MM.1S (cell line): ENCODE data around the gene CATSPERD.

Source experiments
- EZH2 ChIP-seq: fragments of 300-600 bp; sonication (generic); optimal IDR thresholded peaks from 2 replicates; pipeline ENCODE3; 2017; ENCODE audit warnings: low read depth, mild to moderate bottlenecking, antibody characterized with exemption, low read length, mixed read lengths
- TF ChIP-seq, protein P1 (sequence below): fragments of 300-600 bp; sonication (generic); IDR thresholded peaks from 2 replicates; pipeline ENCODE4 v1.5.1; 2016; ENCODE audit warnings: antibody characterized with exemption, low read length, mixed read lengths

DNA sequence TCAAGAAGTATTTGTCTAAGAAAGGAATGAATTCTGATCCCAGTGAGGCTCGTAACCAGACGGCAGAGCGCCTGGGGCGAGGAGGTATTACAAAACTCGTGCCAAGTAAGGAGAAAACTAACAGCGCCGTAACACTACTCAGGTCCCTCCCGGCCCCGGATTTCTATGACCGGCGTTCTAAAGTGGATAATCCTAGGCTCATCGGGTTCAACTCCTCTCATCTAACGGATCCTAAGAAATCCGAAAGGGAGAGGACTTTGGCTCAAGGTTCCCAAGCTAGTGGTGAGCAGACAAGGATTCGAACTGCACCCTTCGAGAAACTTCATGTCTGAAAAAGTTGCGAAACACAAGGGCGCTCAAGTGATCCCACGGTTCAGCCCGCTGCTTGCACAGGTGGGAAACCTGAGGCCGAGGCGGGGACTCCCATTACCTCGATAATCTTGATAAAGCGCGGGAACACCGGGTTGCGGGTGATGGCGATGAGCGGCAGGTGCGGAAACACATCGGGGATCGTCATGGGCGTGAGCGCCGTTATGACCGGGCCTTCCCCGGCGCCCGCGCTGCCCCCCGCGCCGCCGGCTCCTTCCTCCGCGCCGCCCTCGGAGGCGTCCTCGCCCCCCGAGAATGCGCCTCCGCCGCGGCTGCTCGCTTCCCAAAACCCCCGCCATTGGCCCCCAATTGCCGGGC, 1.0 kb upstream of the CATSPERD start:
- TF ChIP-seq EZH2, result no peak
- TF ChIP-seq, protein P1, sequence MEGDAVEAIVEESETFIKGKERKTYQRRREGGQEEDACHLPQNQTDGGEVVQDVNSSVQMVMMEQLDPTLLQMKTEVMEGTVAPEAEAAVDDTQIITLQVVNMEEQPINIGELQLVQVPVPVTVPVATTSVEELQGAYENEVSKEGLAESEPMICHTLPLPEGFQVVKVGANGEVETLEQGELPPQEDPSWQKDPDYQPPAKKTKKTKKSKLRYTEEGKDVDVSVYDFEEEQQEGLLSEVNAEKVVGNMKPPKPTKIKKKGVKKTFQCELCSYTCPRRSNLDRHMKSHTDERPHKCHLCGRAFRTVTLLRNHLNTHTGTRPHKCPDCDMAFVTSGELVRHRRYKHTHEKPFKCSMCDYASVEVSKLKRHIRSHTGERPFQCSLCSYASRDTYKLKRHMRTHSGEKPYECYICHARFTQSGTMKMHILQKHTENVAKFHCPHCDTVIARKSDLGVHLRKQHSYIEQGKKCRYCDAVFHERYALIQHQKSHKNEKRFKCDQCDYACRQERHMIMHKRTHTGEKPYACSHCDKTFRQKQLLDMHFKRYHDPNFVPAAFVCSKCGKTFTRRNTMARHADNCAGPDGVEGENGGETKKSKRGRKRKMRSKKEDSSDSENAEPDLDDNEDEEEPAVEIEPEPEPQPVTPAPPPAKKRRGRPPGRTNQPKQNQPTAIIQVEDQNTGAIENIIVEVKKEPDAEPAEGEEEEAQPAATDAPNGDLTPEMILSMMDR, result no peak
